ENCODE data around the gene HORMAD2. TPM values are rescaled to one million over a fixed set of nuclear protein-coding genes. Genes with fewer than 3 reads are reported as not detected.
"Not testable (repeated sequence)": the region's sequence is repeated elsewhere in the genome, so short reads cannot be mapped to it uniquely, and the experiment has no call there.

HORMAD2 gene
- total RNA-seq, 1 donor from 2014 or later: not detected

DNA sequence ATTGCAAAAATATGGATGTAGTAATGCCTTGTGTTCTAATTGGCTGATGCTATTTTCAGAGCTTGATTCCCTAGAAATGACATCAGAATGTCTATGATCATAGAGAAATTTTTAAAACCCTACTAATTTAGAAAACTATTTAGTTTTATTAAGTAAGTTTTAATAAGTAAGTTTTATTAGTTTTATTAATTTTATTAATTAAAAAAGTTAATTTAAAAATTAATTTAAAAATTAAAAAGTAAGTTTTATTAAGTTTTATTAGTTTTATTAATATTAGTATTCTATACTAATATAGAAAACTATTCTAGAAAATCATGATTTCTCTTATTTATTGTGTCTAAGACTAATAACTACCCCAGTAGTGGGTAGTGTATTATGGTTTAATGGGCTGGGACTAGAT lies 8.2 kb downstream of the HORMAD2 start:
- no peaks in the 10 kb centered on the region for H3K4me1 Mint-ChIP-seq (ENCODE audit: unreplicated experiment)
- no peak overlapping the region for H3K27ac Mint-ChIP-seq (ENCODE audit: unreplicated experiment)
- no peaks in the 10 kb centered on the region for H3K27me3 Mint-ChIP-seq (ENCODE audit: unreplicated experiment)
- TF ChIP-seq, protein P1, sequence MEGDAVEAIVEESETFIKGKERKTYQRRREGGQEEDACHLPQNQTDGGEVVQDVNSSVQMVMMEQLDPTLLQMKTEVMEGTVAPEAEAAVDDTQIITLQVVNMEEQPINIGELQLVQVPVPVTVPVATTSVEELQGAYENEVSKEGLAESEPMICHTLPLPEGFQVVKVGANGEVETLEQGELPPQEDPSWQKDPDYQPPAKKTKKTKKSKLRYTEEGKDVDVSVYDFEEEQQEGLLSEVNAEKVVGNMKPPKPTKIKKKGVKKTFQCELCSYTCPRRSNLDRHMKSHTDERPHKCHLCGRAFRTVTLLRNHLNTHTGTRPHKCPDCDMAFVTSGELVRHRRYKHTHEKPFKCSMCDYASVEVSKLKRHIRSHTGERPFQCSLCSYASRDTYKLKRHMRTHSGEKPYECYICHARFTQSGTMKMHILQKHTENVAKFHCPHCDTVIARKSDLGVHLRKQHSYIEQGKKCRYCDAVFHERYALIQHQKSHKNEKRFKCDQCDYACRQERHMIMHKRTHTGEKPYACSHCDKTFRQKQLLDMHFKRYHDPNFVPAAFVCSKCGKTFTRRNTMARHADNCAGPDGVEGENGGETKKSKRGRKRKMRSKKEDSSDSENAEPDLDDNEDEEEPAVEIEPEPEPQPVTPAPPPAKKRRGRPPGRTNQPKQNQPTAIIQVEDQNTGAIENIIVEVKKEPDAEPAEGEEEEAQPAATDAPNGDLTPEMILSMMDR (IDR thresholded peaks at IDR 0.05; ENCODE audit: unreplicated experiment): no peak
- no peak overlapping the region for H3K4me3 Mint-ChIP-seq (ENCODE audit: unreplicated experiment)
- H3K9me3 Mint-ChIP-seq (ENCODE audit: unreplicated experiment): no peaks in the 10 kb centered on the region
- no peak for DNase-seq (ENCODE audit: low spot score)
- no peaks in the 10 kb centered on the region for H3K36me3 Mint-ChIP-seq (ENCODE audit: low read depth, unreplicated experiment)

DNA sequence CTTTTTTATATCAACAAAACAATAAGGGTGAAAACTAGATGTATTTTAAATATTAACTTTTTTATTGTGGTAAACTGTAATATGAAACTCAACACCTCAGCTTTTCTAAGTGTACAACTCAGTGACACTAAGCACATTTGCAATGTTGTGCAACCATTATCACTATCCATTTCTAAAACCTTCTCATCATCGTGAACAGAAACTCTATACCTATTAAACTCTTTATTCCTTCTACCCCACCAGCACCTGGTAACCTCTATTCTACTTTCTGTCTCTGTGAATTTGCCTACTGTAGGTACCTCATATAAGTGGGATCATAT lies 9.4 kb downstream of the HORMAD2 start:
- no peaks in the 10 kb centered on the region for H3K36me3 Mint-ChIP-seq (ENCODE audit: low read depth, unreplicated experiment)
- TF ChIP-seq, protein P1 (IDR thresholded peaks at IDR 0.05; ENCODE audit: unreplicated experiment): no peak
- no peaks in the 10 kb centered on the region for H3K9me3 Mint-ChIP-seq (ENCODE audit: unreplicated experiment)
- H3K27me3 Mint-ChIP-seq (ENCODE audit: unreplicated experiment): no peaks in the 10 kb centered on the region
- H3K27ac Mint-ChIP-seq (ENCODE audit: unreplicated experiment): no peak overlapping the region
- no peaks in the 10 kb centered on the region for H3K4me1 Mint-ChIP-seq (ENCODE audit: unreplicated experiment)
- H3K4me3 Mint-ChIP-seq (ENCODE audit: unreplicated experiment): no peak overlapping the region
- no peak for DNase-seq (ENCODE audit: low spot score)

DNA sequence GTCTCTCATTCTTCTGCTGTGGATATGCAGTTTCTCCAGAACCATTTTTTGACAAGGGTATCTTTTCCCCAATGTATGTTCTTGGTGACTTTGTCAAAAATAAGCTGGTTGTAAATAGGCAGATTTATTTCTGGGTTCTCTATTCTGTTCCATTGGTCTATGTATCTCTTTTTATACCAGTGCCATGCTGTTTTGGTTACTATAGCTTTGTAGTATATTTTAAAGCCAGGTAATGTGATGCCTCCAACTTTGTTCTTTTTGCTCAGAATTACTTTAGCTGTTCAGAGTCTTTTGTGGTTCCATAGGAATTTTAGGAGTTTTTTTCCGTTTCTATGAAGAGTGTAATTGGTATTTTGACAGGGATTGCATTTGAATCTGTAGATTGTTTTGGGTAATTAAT lies 12.4 kb downstream of the HORMAD2 start:
- no peak for DNase-seq (ENCODE audit: low spot score)
- H3K4me1 Mint-ChIP-seq (ENCODE audit: unreplicated experiment): no peaks in the 10 kb centered on the region
- H3K27me3 Mint-ChIP-seq (ENCODE audit: unreplicated experiment): no peaks in the 10 kb centered on the region
- H3K36me3 Mint-ChIP-seq (ENCODE audit: low read depth, unreplicated experiment): no peaks in the 10 kb centered on the region
- no peak overlapping the region for H3K27ac Mint-ChIP-seq (ENCODE audit: unreplicated experiment)
- no peaks in the 10 kb centered on the region for H3K9me3 Mint-ChIP-seq (ENCODE audit: unreplicated experiment)
- H3K4me3 Mint-ChIP-seq (ENCODE audit: unreplicated experiment): no peak overlapping the region
- TF ChIP-seq, protein P1 (IDR thresholded peaks at IDR 0.05; ENCODE audit: unreplicated experiment): no peak

DNA sequence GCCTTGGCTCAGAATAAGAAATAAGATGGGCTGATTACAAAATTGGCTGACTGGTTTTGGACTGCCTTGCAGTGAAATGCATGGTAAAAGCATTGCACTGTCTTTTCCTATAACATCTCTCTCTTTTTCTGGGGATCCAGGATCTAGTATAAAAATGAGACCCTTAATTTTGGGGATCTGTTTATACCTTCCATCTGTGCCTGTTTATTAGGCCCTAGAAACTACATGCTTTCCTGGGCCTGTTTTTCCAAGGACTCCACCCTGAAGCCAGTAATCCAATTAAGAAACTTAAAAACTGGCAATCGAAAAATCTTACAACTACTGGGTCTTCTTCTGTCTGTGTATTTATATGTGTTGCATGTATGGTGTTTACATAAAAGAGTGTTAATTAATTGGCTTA lies 14.5 kb downstream of the HORMAD2 start:
- peak; percentile 29 for DNase-seq (ENCODE audit: low spot score)
- TF ChIP-seq, protein P1 (IDR thresholded peaks at IDR 0.05; ENCODE audit: unreplicated experiment): no peak
- no peak overlapping the region for H3K4me3 Mint-ChIP-seq (ENCODE audit: unreplicated experiment)
- no peaks in the 10 kb centered on the region for H3K36me3 Mint-ChIP-seq (ENCODE audit: low read depth, unreplicated experiment)
- no peaks in the 10 kb centered on the region for H3K9me3 Mint-ChIP-seq (ENCODE audit: unreplicated experiment)
- H3K27ac Mint-ChIP-seq (ENCODE audit: unreplicated experiment): no peak overlapping the region
- H3K4me1 Mint-ChIP-seq (ENCODE audit: unreplicated experiment): no peaks in the 10 kb centered on the region
- H3K27me3 Mint-ChIP-seq (ENCODE audit: unreplicated experiment): no peaks in the 10 kb centered on the region

DNA sequence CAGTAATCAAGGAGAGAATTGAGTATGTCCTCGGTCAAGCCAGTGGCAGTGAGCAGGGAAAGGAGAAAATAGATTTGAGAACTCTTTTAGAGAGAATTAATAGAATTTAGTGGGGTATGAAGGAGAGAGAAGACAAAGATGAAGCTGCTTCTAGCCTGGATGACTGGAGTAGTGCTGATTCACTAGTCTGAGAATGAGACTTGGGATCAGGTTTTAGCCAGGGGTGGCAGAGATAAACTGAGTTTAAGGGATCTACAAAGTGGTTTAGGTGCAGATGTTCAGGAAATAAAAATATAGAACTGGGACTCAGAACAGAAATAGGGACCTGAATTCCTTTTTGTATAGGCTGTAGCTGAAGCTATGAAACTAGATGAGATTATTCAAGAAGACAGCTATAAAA lies 17.6 kb downstream of the HORMAD2 start:
- Mint-ChIP-seq H3K4me3 (ENCODE audit: unreplicated experiment) (no peak overlapping the region), H3K9me3 (ENCODE audit: unreplicated experiment) (no peaks in the 10 kb centered on the region), H3K27me3 (ENCODE audit: unreplicated experiment) (no peaks in the 10 kb centered on the region), H3K36me3 (ENCODE audit: low read depth, unreplicated experiment) (no peaks in the 10 kb centered on the region), H3K27ac (ENCODE audit: unreplicated experiment) (no peak overlapping the region), H3K4me1 (ENCODE audit: unreplicated experiment) (no peaks in the 10 kb centered on the region)
- TF ChIP-seq, protein P1 (IDR thresholded peaks at IDR 0.05; ENCODE audit: unreplicated experiment): no peak
- DNase-seq (ENCODE audit: low spot score): no peak

DNA sequence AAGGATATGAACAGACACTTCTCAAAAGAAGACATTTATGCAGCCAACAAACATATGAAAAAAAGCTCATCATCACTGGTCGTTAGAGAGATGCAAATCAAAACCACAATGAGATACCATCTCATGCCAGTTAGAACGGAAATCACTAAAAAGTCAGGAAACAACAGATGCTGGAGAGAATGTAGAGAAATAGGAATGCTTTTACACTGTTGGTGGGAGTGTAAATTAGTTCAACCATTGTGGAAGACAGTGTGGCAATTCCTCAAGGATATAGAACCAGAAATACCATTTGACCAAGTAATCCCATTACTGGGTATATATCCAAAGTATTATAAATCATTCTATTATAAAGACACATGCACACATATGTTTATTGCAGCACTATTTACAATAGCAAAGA lies 20.5 kb downstream of the HORMAD2 start:
- not testable (repeated sequence) for H3K4me3 Mint-ChIP-seq (ENCODE audit: unreplicated experiment); H3K27me3 Mint-ChIP-seq (ENCODE audit: unreplicated experiment); H3K9me3 Mint-ChIP-seq (ENCODE audit: unreplicated experiment); DNase-seq (ENCODE audit: low spot score); H3K27ac Mint-ChIP-seq (ENCODE audit: unreplicated experiment); H3K4me1 Mint-ChIP-seq (ENCODE audit: unreplicated experiment); H3K36me3 Mint-ChIP-seq (ENCODE audit: low read depth, unreplicated experiment)

All from endothelial cell (in vitro differentiated cells).